GM21515 (cell line): ENCODE results near the gene KTI12.
"Not testable (repeated sequence)": the region's sequence is repeated elsewhere in the genome, so short reads cannot be mapped to it uniquely, and the experiment has no call there.

Source experiments
- ATAC-seq: cut with Tn5 transposase; IDR thresholded peaks from one replicate; pipeline ENCODE4 v1.9.1; 2021; ENCODE audit not compliant: unreplicated experiment

KTI12 gene

GRCh38 chr1:52041551-52042185, 8.1 kb upstream of the KTI12 start:
- no peak for ATAC-seq

- no peak for ATAC-seq
Observed at GRCh38 chr1:52037909-52038308, 4.3 kb upstream of the KTI12 start.

- no peak for ATAC-seq
Observed at GRCh38 chr1:52037402-52037814, 3.8 kb upstream of the KTI12 start.

DNA sequence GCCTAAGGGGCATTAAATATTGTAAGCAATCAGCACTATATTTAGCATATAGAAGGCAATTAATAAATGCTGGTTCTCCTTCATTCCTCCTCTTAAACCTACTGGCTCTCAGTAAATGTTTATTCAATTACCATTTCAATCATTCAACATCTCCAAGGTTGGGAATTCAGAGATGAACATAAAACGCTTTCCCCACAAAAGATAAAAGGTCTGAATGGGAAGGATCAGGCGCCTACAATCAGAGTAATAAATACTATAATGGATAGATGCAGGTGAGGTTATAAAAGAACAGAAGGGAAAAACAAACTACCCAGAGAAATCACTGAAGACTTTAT, 407 bp upstream of the KTI12 start:
- ATAC-seq = no peak

DNA sequence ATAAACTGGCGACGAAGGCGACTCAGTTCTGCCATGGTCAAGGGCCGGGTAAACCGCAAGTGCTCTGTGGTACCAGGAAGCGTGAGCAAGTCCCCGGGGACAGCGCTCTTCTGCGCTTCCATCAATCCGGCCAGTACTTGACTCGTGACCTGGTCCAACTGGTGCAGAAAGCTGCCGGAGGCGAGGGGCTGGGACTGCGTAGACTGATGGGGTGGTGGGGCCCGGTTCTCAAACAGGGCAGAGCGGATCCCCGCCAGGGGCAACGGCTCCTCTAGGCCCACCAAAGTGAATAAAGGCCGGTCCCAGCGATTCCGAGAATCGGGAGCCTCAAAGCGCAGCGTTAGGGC, 852 bp downstream of the KTI12 start:
- ATAC-seq = peak; percentile 44

- ATAC-seq = peak; percentile 31
Observed at GRCh38 chr1:52032124-52032784, 1.4 kb downstream of the KTI12 start.

DNA sequence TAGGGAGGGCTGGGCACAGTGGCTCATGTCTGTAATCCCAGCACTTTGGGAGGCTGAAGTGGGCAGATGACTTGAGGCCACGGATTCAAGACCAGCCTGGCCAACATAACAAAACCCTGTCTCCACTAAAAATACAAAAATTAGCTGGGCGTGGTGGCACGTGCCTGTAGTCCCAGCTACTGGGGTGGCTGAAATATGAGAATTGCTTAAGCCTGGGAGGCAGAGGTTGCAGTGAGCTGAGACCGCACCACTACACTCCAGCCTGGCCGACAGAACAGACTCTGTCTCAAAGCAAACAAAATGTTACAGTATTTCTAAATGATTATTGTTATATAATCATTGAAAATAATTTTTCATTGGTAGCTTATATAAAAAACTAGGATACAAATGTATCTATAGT, 4.8 kb downstream of the KTI12 start:
- ATAC-seq = not testable (repeated sequence)

GRCh38 chr1:52028328-52028727, 5.3 kb downstream of the KTI12 start:
- ATAC-seq = no peak

DNA sequence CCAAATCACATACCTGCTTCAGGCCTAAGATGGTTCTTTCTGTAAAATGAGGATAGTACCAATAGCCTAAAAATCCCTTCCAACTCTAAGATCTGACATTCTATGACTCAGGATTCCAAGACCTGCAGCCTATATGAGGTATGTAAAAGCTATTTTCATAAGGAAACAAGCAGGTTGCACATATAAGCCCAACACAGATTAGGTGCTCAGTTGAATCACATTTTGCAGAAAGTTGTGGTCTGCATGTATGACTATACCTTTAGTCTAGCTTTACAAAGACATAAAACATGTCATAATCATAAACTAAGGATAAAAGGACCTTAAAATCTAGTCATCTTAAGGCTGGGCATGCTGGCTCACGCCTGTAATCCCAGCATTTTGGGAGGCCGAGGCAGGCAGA, 7.3 kb downstream of the KTI12 start:
- no peak for ATAC-seq

DNA sequence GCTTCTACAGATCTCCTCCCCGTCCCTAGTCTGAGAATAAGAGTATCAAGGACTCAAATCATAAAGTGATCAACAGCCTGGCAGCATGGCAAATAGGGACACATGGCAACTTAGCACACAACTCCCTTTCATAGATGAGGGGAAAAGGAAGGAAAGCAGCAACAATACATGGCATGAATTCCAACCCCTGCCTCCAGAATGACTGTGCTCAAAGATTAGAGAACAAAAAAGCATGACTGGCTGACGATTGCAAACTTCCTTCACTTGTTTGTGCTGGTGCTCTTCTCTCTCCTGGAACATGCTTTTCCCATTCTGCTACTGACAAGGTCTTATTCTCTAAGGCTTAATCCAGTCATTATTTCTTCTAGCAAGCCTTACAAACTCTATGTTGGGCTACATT, 11.5 kb downstream of the KTI12 start:
- no peak for ATAC-seq

- no peak for ATAC-seq
Observed at GRCh38 chr1:52008071-52008809, 25.4 kb downstream of the KTI12 start.

DNA sequence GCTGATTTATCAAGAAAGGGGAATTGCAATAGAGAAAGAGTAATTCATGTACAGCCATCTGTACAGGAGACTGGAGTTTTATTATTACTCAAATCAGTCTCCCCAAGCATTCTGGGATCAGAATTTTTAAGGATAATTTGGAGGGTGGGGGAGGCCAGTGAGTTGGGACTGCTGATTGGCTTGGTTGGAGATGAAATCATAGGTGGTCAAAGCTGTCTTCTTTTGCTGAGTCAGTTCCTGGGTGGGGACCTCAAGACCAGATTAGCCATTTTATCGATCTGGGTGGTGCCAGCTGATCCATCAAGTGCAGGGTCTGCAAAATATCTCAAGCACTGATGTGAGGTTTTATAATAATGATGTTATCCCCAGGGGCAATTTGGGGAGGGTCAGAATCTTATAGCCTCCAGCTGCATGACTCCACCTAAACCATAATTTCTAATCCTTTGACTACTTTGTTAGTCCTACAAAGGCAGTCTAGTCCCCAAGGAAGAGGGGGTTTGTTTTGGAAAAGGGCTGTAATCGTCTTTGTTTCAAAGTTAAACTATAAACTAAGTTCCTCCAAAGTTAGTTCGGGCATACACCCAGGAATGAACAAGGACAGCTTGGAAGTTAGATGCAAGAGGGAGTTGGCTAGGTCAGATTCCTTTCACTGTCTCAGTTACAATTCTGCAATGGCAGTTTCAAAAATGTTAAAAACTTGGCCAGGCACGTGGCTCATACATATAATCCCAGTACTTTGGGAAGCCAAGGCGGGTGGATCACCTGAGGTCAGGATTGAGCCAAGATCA, 26.2 kb downstream of the KTI12 start:
- ATAC-seq = no peak

DNA sequence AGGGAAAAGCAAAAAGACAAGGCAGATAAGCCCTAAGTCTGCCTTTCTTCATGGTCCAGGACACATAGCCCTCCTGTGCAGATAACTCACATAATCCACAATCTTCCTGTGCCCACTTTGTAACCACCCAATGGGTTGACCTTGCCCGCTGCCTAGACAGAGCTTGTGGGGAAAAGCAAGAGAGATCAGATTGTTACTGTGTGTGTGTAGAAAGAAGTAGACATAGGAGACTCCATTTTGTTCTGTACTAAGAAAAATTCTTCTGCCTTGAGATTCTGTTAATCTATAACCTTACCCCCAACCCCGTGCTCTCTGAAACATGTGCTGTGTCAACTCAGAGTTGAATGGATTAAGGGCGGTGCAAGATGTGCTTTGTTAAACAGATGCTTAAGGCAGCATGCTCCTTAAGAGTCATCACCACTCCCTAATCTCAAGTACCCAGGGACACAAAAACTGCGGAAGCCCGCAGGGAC, 27.5 kb downstream of the KTI12 start:
- ATAC-seq = not testable (repeated sequence)

DNA sequence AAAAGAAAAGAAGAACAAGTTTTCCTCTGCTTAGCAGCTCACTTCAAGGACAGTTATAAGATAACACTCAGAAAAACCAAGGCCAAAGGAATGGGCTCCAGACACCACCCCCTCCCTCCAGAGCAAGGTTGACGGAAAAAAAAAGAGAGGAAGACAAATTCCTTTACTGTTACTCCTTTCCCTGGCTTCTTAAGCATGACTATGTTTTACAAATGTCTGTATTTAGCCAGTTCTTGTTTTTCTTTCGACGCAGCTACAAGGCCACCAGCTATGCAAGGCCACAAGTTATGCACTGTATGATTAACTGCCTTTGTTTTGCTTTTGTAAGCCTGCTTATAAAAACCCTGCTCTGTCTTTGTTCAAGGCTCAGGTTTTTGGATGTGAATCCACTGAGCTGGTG, 28.1 kb downstream of the KTI12 start:
- ATAC-seq = not testable (repeated sequence)

GRCh38 chr1:52003877-52004276, 29.7 kb downstream of the KTI12 start:
- ATAC-seq = no peak

DNA sequence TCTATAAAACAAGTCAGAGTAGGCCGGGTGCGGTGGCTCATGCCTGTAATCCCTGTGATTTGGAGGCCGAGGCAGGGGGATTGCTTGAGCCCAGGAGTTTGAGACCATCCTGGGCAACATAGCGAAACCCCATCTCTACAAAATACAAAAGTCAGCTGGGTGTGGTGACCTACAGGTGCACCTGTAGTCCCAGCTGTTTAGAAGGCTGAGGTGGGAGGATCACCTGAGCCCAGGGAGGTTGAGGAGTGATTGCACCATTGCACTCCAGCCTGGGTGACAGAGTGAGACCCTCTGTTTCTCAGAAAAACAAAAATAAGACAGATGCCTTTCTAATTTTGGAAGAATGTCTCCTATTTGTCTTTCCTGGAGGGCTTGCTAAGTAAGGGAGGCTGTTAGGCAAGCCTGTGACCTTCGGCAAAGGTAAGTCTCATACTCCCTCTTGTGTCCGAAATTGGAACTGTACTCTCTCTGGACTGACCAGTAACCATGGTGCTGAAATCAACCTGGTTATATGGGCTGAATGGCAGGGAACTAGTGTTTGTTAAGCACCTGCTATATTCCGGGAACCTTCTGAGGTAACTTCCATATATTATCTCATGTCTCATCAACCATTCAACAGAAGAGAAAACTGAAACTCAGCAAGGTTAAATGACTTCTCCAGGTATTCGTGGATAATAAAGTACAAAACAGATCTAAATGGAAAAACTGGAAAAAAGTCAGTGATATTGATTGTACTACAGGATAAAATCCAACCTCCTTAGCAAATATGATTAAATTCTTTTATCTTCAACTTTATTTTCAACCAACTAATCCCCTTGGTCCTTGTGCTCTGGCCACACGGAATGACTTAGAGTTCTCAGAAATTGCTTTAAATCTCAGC, 31.3 kb downstream of the KTI12 start:
- ATAC-seq = peak; percentile 85

DNA sequence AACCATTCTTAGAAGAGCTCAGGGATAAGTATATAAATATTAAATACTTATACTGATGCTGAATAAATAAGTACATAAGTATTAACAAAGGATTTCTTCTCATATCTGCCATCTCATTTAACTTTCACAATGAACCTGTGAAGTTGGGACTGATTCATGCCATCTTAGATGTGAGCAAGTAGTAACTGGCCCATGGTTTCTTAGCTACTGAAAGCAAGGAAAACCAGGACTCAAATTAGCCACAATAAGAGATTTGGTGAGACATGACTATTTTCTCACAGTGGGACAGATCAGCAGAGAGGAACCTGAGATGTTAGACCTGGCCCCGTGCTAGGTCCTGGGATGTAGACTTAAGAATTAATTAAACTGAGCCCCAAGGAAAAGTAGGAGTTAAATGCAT, 34.9 kb downstream of the KTI12 start:
- no peak for ATAC-seq

- ATAC-seq = no peak
Observed at GRCh38 chr1:51997974-51998382, 35.6 kb downstream of the KTI12 start.

DNA sequence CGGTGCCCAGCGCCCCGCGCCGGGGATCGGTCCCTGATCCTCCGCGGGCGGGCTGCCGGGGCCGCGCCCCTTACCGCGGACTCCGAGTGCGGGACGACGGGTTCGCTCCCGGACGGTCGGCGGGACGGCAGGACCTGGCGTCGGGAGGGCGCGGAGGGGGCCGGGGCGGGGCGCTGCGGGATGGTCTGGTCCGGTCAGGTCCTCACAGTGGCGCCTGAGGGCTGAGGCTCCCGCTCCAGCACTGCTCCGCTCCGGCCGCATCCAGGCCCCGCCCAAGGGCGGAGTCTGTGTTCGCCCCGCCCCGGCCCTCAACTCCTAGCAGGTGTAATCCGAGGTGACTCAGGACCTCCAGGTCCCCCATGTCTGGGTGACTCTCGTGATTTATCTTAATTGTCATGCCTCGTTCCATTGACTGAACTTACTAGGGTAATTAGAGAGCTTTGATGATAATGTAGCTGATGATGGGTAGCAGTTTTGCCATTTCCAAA, 43.1 kb downstream of the KTI12 start, which contains the start of gene RAB3B:
Gene RAB3B (minus strand): TSS at position 223 of the 488 bp plus-strand sequence. CDS start 13,583 bp downstream, outside the sequence.
- ATAC-seq = no peak
